ENCODE results near the gene SLC16A13.

GRCh38 chr17:6998855-6999508 lies 36.8 kb upstream of the SLC16A13 start:
- TF ChIP-seq POLR2AphosphoS5 (IDR thresholded peaks at IDR 0.05; ENCODE audit: low read depth, low read length) (no peak), POLR2A (IDR thresholded peaks at IDR 0.05; ENCODE audit: low read depth, low read length) (no peak), SPI1 (IDR thresholded peaks at IDR 0.05; ENCODE audit: low read depth, low read length) (no peak), PAX5 (IDR thresholded peaks at IDR 0.05; ENCODE audit: insufficient read depth, low read length, severe bottlenecking) (no peak), TAF1 (IDR thresholded peaks at IDR 0.05; ENCODE audit: low read depth, low read length) (no peak)

Data from GM12891 (cell line).